Stimulated activated CD4-positive, alpha-beta T cell treated with anti-CD3 and anti-CD28 coated beads, TNF-alpha, amount 100 ng/mL, for 48 hours (primary cell): ENCODE measurements around the gene CNOT3.

Experiments
- DNase-seq, 3 donors: peaks; one replicate each; pipeline ENCODE4 v3.0.0-alpha.2; 2020; ENCODE audit warnings: low read depth in 3 of 3

The CNOT3 gene

GRCh38 chr19:54121259-54121658, 16.3 kb upstream of the CNOT3 start:
- no peak for DNase-seq

DNA sequence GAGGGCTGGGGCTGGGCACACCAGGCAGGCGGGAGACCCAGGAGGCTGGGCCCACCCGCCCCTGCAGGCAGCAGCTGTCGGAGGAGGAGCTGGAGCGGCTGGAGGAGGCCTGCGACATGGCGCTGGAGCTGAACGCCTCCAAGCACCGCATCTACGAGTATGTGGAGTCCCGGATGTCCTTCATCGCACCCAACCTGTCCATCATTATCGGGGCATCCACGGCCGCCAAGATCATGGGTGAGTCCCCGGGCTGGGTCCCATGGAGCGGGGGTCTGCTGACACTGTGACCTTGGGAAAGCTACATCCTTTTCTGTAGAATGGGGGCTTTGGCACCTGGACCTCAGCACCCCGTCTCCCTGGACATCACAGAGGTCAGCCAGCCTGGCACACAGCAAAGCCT, 13.9 kb upstream of the CNOT3 start:
- no peak for DNase-seq

DNA sequence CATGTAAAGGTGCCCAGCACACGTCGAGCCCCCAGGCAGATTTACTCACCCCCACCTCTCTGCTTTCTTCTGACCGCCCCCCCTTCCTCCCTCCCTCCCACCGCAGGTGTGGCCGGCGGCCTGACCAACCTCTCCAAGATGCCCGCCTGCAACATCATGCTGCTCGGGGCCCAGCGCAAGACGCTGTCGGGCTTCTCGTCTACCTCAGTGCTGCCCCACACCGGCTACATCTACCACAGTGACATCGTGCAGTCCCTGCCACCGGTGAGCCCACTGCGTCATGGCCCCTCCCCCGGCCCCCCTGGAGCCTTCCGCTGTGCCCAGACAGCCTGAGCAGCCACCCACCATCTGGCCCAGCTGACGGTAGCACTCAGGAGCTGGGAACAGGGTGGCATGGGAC, 13.2 kb upstream of the CNOT3 start:
- DNase-seq, result no peak

DNA sequence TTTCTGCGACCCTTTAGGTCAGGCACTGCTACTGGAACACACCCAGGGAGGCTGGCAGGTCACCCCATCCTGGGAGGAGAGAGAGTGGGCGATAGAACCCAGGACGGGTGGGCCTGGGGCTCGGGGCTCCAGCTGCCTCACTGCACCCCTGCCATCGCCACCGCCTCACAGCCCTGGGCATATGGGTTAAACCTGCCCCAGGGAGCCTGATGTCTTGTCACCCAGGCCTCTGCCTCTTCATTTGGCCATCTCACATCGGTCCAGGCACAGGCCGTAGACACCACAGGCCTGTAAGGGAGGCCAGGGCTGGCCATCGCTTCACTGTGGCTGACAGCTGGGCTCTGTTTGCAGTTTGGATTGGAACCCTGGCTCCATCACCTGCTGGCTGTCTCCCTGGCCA, 11.8 kb upstream of the CNOT3 start:
- DNase-seq, result no peak

GRCh38 chr19:54127688-54128440, 9.7 kb upstream of the CNOT3 start:
- no peak for DNase-seq

- DNase-seq, result no peak
Observed at GRCh38 chr19:54128441-54128725, 9.2 kb upstream of the CNOT3 start.

GRCh38 chr19:54128796-54129616, 8.6 kb upstream of the CNOT3 start:
- no peak for DNase-seq

GRCh38 chr19:54129617-54129996, 8.0 kb upstream of the CNOT3 start:
- DNase-seq, result no peak

DNA sequence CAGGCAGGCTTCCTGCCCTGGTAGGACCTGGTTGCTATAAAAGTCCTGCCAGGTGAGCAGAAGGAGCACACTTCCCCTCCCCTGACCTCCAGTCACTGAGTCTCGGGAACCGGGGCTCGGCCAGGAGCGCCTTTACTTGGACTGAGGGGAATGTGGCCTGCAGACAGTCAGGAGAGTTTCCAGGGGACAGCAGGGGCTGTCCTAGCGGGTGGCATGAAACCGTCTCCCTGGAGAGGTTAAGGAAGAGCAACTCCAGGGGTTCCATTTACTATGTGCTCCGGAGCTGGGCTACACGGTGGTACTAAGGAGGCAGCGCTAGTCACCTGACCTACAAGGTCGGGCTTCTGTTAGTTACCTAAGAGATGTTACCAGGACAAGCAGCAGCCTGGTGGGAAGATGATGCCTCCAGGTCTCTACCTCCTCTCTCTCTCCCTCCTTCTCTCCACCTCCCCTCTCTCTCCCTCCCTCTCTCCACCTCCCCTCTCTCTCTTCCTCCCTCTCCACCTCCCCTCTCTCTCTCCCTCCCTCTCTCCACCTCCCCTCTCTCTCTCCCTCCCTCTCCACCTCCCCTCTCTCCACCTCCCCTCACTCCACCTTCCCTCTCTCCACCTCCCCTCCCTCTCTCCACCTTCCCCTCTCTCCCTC, 4.1 kb upstream of the CNOT3 start:
- DNase-seq, result no peak

DNA sequence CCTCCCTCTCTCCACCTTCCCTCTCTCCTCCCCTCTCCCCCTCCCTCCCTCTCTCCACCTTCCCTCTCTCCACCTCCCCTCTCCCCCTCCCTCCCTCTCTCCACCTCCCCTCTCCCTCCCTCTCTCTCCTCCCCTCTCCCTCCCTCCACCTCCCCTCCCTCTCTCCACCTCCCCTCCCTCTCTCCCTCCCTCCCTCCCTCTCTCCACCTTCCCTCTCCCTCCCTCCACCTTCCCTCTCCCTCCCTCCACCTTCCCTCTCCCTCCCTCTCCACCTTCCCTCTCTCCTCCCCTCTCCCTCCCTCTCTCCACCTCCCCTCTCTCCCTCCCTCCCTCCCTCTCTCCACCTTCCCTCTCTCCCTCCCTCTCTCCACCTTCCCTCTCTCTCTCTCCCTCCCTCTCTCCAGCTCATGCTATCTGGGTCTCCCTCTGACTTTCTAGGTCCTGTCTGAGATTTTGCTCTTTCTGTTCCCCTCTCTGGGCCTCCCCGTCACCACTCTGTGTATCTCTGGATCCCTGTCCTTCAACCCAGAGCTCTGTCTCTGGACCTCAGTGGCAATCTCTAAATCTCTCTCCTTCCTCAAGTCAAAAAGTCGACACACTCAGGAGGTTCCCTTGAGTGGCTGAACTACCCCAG, 3.5 kb upstream of the CNOT3 start:
- no peak for DNase-seq

DNA sequence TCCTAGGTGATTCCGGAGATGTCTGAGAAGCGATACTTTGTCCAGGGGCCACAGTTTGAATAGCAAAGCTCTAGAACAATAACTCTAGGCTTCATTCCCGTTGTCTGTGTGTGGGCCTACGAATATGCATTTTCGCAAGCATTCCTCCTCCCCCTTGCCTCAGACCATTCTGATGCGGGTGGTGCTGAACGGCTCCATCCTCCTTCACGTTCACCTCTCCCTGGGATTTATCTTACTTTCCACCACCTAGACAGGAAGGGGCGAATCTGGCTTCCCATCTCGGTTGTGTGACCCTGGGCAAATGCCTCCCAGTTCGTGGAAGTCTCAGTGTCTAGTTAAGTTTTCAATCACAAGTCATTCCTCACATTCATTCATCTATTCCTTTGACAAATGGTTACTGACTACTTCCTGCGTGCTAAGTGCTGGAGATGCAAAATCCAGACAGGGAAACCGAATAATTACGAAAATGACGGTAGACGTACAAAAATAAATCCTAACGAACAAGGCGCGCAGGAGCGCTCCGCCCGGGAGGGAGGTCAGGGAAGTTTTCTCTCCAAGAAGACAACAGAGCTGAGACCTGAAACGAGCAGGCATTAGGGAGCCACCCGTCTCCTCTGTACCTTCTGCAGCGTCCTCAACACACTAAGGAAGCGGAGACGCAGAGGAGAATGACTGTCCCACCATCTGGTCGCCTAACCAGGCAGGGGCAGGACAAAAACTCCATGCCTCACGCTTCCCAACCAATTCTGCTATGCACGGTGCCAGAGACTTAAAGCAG, 1.3 kb upstream of the CNOT3 start:
- DNase-seq, result no peak

DNA sequence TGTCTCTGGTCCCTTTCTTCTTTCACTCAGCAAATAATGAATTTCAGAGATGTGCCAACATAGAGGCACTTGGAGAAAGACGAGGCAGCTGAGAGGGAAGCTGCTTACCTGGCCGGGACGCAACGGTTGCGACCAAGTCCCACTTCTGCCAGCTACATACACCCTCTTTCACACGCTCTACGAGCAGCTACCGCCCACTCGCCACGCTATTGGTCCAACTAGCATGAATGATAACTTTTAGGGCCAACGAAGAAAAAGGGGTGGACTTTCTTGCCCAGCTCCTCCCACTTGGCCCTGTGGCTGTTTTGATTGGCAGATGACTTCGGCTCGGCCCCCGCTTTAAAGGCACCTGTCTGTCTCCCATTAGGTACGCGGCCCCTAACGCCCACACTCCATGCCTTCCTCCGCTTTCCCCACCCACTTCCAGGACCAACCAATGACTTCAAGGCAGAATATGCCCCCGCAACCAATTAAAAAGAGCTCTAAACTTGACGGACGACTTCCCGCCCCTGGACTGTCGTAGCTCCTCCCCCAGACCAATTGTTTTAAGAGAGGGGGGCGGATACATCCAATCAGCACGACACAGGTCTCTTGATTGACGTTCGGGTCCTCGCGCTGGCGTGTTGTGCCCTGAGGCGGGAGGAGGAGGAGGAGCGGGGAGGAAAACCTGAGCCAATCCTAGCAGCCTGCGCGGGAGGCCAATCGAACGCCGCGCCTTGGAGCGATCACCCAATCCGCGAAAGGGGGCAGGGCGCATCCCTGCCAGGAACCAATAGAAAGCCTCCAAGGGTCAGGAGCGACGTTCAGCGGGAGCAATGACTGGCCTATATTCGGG, 481 bp upstream of the CNOT3 start:
- DNase-seq, result peak; percentile 97 to 99 (median 98)

DNA sequence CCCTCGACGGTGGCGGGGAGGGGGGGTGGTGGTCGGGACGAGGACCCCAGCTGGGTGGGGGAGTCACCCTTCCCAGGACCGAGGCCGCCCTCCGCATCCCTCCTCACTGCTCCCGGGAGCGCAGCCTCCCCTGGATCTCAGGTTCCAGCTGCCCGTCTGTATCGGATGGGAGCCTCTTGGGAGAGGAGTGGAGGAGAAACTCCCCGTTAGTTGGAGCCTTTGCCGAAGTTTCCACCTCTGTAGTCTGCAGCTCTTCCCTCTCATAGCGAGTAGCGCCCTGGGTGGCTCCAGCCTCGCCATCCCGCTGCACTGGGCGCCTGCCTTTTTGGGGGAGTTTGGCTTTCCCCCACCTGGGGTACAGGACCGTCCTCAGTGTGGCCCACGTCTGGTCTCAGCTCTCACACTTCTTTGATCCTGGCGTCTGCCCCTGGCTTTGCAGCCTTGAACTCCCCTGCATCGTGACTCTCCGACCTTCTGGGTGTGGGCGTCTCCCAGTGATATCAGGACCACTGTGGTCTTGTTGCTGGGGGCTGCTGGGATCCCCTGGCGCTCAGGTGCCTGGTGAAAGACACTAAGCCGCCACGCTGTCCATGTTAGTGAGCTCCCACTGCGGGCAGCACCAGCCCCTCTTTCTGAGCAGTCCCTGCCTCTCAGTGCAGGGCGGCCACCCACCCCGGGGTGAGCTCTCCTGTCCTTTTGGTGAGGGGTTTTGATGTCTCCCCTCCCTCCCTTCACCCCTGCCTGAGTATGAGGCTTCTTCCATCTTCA, 1.1 kb downstream of the CNOT3 start:
- no peak for DNase-seq

DNA sequence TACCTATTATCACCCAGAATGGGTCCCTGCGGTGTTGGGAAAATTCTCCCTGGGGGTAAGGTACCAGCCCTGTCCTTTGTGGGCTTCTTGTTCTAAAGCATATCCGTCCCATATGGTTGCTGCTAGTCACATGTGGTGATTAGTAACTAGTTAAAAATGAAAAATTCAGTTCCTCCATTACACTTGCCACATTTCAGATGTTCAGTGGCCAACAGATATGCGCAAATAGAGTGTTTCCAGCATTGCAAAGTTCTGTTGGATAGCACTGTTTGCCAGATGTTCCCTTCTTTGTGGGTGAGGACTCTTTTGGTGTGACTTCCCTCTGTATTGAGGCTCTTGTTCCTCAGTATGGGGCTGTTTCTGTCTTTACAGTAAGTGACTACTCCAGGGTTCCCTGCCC, 3.8 kb downstream of the CNOT3 start:
- no peak for DNase-seq

- DNase-seq, result no peak
Observed at GRCh38 chr19:54142166-54142780, 4.7 kb downstream of the CNOT3 start.

DNA sequence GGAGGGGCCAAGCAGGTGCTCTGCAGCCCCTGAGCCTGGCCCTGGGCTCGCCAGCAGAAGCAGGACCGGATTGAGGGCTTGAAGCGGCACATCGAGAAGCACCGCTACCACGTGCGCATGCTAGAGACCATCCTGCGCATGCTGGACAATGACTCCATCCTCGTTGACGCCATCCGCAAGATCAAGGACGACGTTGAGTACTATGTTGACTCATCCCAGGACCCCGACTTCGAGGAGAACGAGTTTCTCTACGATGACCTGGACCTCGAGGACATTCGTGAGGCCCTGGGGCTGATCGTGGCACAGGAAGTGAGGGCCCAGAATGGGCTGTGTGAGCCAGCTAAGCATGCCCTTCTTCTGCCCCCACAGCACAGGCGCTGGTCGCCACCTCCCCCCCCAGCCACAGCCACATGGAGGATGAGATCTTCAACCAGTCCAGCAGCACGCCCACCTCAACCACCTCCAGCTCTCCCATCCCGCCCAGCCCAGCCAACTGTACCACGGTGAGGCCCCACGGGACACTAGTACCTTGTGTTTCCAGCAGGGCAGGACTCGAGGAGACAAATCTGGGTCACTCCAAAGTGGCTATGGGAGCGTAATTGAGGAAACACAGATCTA, 8.1 kb downstream of the CNOT3 start:
- no peak for DNase-seq

DNA sequence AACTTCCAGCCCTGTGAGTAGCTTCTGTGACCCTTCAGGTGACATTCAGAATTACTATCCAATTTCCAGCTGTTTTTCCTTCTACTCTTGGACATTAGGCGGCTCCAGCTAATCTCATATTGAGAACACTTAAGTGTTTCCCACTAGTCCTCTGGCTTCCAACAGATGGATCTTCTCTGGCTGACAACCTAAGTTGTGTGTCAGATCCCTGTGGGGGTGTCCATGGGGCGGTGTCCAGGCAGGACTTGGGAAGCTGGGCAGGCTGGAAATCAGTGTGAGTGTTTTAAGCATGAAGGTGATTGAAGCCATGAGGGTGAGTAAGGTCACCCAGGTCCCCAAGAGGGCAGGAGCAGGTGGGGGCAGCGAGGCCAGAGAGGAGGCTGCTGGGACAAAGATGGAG, 10.1 kb downstream of the CNOT3 start:
- DNase-seq, result no peak

- DNase-seq, result no peak
Observed at GRCh38 chr19:54148158-54148557, 10.6 kb downstream of the CNOT3 start.
